Measurements from ENCODE around the gene PHF8.

Gene PHF8

DNA sequence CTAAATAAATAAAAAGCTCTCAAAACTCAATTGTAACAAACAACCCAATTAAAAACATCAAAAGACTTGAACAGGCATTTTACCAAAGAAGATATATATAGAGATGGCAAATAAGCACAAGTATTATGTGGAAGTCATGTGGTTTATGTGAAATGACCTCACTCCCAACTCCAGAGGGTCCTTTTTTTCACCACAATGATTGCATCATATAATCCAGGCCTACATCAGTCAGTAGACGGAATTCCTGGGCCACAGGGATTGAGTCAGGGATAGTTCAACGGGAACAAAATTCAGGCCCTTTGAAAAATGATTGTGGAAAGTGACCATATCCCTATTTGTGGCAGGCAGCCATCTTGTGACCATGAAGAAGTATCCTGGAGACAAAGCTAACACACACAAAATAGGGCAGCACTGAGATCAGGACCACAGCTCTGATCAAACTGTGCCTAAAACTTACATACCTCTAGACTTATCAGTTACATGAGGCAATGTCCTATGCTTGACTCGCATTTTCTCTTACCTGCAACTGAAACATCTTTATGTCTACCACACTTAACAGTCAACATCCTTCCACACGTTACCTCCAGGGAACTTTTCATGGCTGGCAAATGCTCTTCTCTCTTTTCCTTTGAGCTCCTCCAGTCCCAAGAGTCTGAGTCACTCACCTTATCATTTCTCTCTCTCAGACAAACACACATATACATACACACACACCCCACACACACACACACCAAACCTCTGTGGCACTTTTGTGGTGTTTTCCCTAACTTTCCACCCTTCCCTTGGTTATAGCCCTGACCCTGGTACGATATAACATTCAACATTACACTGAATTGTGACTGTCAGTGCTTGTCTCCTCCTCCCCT is 113.5 kb downstream of the PHF8 start:
- TF ChIP-seq, protein P1, sequence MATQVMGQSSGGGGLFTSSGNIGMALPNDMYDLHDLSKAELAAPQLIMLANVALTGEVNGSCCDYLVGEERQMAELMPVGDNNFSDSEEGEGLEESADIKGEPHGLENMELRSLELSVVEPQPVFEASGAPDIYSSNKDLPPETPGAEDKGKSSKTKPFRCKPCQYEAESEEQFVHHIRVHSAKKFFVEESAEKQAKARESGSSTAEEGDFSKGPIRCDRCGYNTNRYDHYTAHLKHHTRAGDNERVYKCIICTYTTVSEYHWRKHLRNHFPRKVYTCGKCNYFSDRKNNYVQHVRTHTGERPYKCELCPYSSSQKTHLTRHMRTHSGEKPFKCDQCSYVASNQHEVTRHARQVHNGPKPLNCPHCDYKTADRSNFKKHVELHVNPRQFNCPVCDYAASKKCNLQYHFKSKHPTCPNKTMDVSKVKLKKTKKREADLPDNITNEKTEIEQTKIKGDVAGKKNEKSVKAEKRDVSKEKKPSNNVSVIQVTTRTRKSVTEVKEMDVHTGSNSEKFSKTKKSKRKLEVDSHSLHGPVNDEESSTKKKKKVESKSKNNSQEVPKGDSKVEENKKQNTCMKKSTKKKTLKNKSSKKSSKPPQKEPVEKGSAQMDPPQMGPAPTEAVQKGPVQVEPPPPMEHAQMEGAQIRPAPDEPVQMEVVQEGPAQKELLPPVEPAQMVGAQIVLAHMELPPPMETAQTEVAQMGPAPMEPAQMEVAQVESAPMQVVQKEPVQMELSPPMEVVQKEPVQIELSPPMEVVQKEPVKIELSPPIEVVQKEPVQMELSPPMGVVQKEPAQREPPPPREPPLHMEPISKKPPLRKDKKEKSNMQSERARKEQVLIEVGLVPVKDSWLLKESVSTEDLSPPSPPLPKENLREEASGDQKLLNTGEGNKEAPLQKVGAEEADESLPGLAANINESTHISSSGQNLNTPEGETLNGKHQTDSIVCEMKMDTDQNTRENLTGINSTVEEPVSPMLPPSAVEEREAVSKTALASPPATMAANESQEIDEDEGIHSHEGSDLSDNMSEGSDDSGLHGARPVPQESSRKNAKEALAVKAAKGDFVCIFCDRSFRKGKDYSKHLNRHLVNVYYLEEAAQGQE (IDR thresholded peaks at IDR 0.05; ENCODE audit: insufficient replicate concordance, low read depth) = no peak
- TF ChIP-seq, protein P2, sequence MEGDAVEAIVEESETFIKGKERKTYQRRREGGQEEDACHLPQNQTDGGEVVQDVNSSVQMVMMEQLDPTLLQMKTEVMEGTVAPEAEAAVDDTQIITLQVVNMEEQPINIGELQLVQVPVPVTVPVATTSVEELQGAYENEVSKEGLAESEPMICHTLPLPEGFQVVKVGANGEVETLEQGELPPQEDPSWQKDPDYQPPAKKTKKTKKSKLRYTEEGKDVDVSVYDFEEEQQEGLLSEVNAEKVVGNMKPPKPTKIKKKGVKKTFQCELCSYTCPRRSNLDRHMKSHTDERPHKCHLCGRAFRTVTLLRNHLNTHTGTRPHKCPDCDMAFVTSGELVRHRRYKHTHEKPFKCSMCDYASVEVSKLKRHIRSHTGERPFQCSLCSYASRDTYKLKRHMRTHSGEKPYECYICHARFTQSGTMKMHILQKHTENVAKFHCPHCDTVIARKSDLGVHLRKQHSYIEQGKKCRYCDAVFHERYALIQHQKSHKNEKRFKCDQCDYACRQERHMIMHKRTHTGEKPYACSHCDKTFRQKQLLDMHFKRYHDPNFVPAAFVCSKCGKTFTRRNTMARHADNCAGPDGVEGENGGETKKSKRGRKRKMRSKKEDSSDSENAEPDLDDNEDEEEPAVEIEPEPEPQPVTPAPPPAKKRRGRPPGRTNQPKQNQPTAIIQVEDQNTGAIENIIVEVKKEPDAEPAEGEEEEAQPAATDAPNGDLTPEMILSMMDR (IDR thresholded peaks at IDR 0.05; ENCODE audit: insufficient read depth, low read length) = no peak
- no peak for TF ChIP-seq SPI1 (IDR thresholded peaks at IDR 0.05; ENCODE audit: borderline replicate concordance, low read depth)
- TF ChIP-seq POLR2AphosphoS5 (IDR thresholded peaks at IDR 0.05; ENCODE audit: low read depth) = no peak
- TF ChIP-seq GABPA (IDR thresholded peaks at IDR 0.05; ENCODE audit: low read depth) = no peak
- no peak overlapping the region for H3K4me3 ChIP-seq (replicated peaks; ENCODE audit: insufficient read depth, low read length)
- no peaks in the 10 kb centered on the region for H3K27me3 ChIP-seq (ENCODE audit: insufficient read depth, poor library complexity, severe bottlenecking)
- no peak overlapping the region for H3K27ac ChIP-seq (replicated peaks)
- DNase-seq (ENCODE audit: low read depth in 1 of 2, low spot score in 1 of 2) = no peak

DNA sequence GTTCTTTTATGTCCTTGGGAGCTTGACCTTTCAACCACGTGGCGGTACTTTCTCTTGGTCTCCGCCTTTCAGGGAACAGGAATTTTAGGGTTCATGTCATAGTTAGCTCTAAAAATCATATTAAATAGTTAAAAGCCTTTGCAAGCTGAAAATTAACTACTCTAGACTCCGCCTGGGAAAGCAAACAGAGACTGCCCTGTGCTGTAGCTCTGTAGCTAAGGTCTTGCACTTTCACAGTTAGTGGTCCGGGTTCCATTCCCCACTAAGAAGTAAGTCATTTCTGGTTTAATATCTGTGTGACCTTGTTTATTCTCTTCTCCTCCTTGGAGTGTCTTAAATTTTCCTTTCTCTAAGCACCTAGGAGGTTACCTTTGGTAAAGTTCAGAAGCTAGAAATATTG is 118.2 kb downstream of the PHF8 start:
- TF ChIP-seq, protein P1 (IDR thresholded peaks at IDR 0.05; ENCODE audit: insufficient replicate concordance, low read depth) = no peak
- TF ChIP-seq GABPA (IDR thresholded peaks at IDR 0.05; ENCODE audit: low read depth) (no peak), SPI1 (IDR thresholded peaks at IDR 0.05; ENCODE audit: borderline replicate concordance, low read depth) (no peak), POLR2AphosphoS5 (IDR thresholded peaks at IDR 0.05; ENCODE audit: low read depth) (no peak)
- H3K27ac ChIP-seq (replicated peaks) = no peak overlapping the region
- no peaks in the 10 kb centered on the region for H3K27me3 ChIP-seq (ENCODE audit: insufficient read depth, poor library complexity, severe bottlenecking)
- H3K4me3 ChIP-seq (replicated peaks; ENCODE audit: insufficient read depth, low read length) = no peak overlapping the region
- DNase-seq (ENCODE audit: low read depth in 1 of 2, low spot score in 1 of 2) = no peak

DNA sequence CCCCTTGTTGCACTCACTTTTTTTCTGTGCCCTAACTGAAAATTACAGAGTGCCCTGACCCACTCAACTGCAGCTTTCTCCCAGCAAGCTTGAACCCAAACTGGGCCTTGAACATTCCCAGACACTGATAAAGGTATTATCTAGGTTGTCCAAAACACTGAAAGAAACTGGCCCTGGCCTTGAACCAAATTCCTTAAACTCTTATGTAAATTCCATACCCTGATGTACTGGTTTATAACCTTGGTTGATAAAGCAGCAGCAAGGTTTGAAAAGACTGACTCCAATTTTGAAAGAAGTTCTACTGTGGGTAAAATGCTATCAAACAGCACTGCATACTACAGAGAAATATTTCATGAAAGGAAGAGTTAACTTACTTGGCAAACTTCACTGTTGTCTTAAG is 125.6 kb downstream of the PHF8 start:
- no peaks in the 10 kb centered on the region for H3K27me3 ChIP-seq (ENCODE audit: insufficient read depth, poor library complexity, severe bottlenecking)
- DNase-seq (ENCODE audit: low read depth in 1 of 2, low spot score in 1 of 2) = no peak
- no peak overlapping the region for H3K4me3 ChIP-seq (replicated peaks; ENCODE audit: insufficient read depth, low read length)
- TF ChIP-seq, protein P2 (IDR thresholded peaks at IDR 0.05; ENCODE audit: insufficient read depth, low read length) = no peak
- TF ChIP-seq POLR2AphosphoS5 (IDR thresholded peaks at IDR 0.05; ENCODE audit: low read depth) (no peak), SPI1 (IDR thresholded peaks at IDR 0.05; ENCODE audit: borderline replicate concordance, low read depth) (no peak), GABPA (IDR thresholded peaks at IDR 0.05; ENCODE audit: low read depth) (no peak)
- TF ChIP-seq, protein P1 (IDR thresholded peaks at IDR 0.05; ENCODE audit: insufficient replicate concordance, low read depth) = no peak
- H3K27ac ChIP-seq (replicated peaks) = no peak overlapping the region
